ENCODE measurements around the gene TNFRSF12A. TPM values are rescaled to one million over a fixed set of nuclear protein-coding genes. Genes with fewer than 3 reads are reported as not detected.
"Not testable (repeated sequence)": the region's sequence is repeated elsewhere in the genome, so short reads cannot be mapped to it uniquely, and the experiment has no call there.

The TNFRSF12A gene
- total and polyA plus RNA-seq, 2 donors (not counting 1 experiment from before 2014, with no cell fraction given): 80.7 to 196 TPM

DNA sequence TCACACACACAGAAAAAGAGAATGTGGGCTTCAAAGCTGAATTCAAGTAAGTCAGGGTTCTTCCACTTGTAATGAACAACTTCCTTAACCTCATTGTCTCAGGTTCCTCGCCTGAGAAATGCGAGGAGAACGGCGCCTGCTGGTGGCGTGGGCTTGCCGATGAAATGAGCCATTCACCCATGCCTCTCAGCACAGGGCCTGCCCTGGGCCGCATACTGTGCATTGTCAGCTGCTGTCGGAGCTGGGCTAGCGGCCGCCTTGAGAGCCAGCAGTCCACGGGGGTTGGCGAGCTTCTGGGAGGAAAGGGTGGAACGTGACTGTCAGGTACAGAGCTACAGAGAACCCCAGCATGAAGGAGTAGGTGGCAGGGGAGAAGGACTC, 33.2 kb downstream of the TNFRSF12A start:
- not testable (repeated sequence) for H3K79me2 ChIP-seq (ENCODE audit: control insufficient read depth, insufficient read depth, low read length); DNase-seq (ENCODE audit: low read depth in 2 of 2)

DNA sequence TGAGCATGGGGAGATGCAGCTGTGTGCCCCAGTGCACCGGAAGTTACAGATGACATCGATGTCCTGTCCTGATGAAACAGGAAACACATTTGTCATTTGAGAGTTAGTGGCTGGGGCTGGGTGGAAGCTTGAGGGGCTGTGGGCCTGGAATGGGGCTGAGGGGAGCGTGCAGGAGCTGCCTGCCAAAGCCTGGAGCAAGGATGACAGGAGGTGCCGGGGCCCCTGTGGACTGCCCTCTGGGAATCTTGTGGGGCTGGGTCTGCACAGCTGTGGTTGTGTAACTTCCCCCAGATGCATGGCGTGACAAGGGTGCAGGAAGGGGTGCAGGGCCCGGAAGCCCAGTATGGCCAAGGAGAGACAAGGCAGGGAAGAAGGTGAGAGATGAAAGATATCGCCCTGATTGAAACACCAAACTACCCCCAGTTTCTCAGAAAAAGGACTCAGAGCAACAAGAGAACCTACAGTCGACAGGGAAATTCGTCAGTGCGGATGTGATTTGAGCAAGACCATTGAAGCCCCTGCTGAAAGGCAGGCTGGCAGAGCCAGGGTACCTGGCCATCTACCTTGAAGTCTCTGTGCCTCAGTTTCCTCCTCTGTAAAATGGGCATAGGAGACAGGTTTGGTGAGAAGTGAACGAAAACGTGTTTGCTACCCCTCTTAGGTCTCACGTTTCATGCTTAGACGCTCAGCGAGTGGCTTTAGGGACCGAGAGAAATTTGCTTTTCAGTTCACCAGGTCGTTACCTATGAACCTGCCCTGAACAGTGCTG, 35.0 kb downstream of the TNFRSF12A start:
- no peak for DNase-seq (ENCODE audit: low read depth in 2 of 2)
- H2AFZ ChIP-seq (ENCODE audit: low read length): no peak overlapping the region
- no peaks in the 10 kb centered on the region for H4K20me1 ChIP-seq (ENCODE audit: control insufficient read depth, extremely low read depth, insufficient read depth, low read length)
- H3K9ac ChIP-seq (ENCODE audit: insufficient read depth, low read length): no peak overlapping the region
- H3K36me3 ChIP-seq (ENCODE audit: control insufficient read depth, insufficient read depth, low read length): no peaks in the 10 kb centered on the region
- peaks cover 7% of the 10 kb centered on the region for H3K27me3 ChIP-seq (ENCODE audit: control insufficient read depth, insufficient read depth, low read length)
- no peak overlapping the region for H3K27ac ChIP-seq (ENCODE audit: insufficient read depth, low read length)
- H3K9me3 ChIP-seq (ENCODE audit: control insufficient read depth, insufficient read depth, low read depth, low read length): no peaks in the 10 kb centered on the region
- TF ChIP-seq, protein P1, sequence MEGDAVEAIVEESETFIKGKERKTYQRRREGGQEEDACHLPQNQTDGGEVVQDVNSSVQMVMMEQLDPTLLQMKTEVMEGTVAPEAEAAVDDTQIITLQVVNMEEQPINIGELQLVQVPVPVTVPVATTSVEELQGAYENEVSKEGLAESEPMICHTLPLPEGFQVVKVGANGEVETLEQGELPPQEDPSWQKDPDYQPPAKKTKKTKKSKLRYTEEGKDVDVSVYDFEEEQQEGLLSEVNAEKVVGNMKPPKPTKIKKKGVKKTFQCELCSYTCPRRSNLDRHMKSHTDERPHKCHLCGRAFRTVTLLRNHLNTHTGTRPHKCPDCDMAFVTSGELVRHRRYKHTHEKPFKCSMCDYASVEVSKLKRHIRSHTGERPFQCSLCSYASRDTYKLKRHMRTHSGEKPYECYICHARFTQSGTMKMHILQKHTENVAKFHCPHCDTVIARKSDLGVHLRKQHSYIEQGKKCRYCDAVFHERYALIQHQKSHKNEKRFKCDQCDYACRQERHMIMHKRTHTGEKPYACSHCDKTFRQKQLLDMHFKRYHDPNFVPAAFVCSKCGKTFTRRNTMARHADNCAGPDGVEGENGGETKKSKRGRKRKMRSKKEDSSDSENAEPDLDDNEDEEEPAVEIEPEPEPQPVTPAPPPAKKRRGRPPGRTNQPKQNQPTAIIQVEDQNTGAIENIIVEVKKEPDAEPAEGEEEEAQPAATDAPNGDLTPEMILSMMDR (conservative IDR thresholded peaks at IDR 0.05 in 1 of 2, IDR thresholded peaks at IDR 0.05 in 1 of 2; ENCODE audit: low read depth in 1 of 2, low read length in 2 of 2): no peak
- no peak for TF ChIP-seq EZH2 (IDR thresholded peaks at IDR 0.05; ENCODE audit: low read length, missing control alignments)
- H3K4me3 ChIP-seq (replicated peaks in 1 of 4; ENCODE audit: control extremely low read depth in 1 of 4, insufficient read depth in 1 of 4, low read depth in 3 of 4, low read length in 4 of 4): no peak overlapping the region
- H3K4me2 ChIP-seq (ENCODE audit: extremely low read depth, insufficient read depth, low read length): no peak overlapping the region
- H3K79me2 ChIP-seq (ENCODE audit: control insufficient read depth, insufficient read depth, low read length): no peaks in the 10 kb centered on the region
- H3K4me1 ChIP-seq (ENCODE audit: control insufficient read depth, extremely low read depth, insufficient read depth, low read length): no peaks in the 10 kb centered on the region

More for the DNA sequence above, 33.2 kb downstream of the TNFRSF12A start:
- not testable (repeated sequence) for H4K20me1 ChIP-seq (ENCODE audit: control insufficient read depth, extremely low read depth, insufficient read depth, low read length); H3K9me3 ChIP-seq (ENCODE audit: control insufficient read depth, insufficient read depth, low read depth, low read length); H3K36me3 ChIP-seq (ENCODE audit: control insufficient read depth, insufficient read depth, low read length); H3K9ac ChIP-seq (ENCODE audit: insufficient read depth, low read length); H3K4me3 ChIP-seq (replicated peaks in 1 of 4; ENCODE audit: control extremely low read depth in 1 of 4, insufficient read depth in 1 of 4, low read depth in 3 of 4, low read length in 4 of 4); H2AFZ ChIP-seq (ENCODE audit: low read length); H3K4me2 ChIP-seq (ENCODE audit: extremely low read depth, insufficient read depth, low read length); H3K4me1 ChIP-seq (ENCODE audit: control insufficient read depth, extremely low read depth, insufficient read depth, low read length); H3K27ac ChIP-seq (ENCODE audit: insufficient read depth, low read length)
- H3K27me3 ChIP-seq (ENCODE audit: control insufficient read depth, insufficient read depth, low read length): peaks cover 18% of the 10 kb centered on the region

DNA sequence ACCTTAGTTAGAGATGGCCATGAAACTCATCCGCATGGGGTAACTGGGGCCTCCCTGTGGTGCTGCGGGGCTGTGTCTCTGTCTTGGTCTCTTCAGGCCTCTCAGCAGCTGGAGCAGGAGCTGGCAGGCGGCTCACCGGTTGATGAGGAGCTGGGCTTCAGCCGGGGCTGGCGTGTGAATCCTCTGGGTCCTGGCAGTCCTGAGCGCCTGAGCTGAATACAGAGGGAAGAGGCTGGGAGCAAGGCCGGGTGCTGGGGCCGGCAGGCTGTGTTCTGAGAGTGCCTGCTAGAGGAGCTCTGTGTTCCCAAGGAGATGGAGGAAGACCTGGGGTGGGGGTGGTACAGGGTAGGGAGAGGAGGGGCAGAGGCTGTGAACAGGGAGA, 35.6 kb downstream of the TNFRSF12A start:
- H3K9ac ChIP-seq (ENCODE audit: insufficient read depth, low read length); H3K9me3 ChIP-seq (ENCODE audit: control insufficient read depth, insufficient read depth, low read depth, low read length); H2AFZ ChIP-seq (ENCODE audit: low read length); H3K27ac ChIP-seq (ENCODE audit: insufficient read depth, low read length); H3K4me2 ChIP-seq (ENCODE audit: extremely low read depth, insufficient read depth, low read length); H3K27me3 ChIP-seq (ENCODE audit: control insufficient read depth, insufficient read depth, low read length); H4K20me1 ChIP-seq (ENCODE audit: control insufficient read depth, extremely low read depth, insufficient read depth, low read length); H3K4me1 ChIP-seq (ENCODE audit: control insufficient read depth, extremely low read depth, insufficient read depth, low read length); H3K79me2 ChIP-seq (ENCODE audit: control insufficient read depth, insufficient read depth, low read length); H3K36me3 ChIP-seq (ENCODE audit: control insufficient read depth, insufficient read depth, low read length); H3K4me3 ChIP-seq (replicated peaks in 1 of 4; ENCODE audit: control extremely low read depth in 1 of 4, insufficient read depth in 1 of 4, low read depth in 3 of 4, low read length in 4 of 4); DNase-seq (ENCODE audit: low read depth in 2 of 2): not testable (repeated sequence)

DNA sequence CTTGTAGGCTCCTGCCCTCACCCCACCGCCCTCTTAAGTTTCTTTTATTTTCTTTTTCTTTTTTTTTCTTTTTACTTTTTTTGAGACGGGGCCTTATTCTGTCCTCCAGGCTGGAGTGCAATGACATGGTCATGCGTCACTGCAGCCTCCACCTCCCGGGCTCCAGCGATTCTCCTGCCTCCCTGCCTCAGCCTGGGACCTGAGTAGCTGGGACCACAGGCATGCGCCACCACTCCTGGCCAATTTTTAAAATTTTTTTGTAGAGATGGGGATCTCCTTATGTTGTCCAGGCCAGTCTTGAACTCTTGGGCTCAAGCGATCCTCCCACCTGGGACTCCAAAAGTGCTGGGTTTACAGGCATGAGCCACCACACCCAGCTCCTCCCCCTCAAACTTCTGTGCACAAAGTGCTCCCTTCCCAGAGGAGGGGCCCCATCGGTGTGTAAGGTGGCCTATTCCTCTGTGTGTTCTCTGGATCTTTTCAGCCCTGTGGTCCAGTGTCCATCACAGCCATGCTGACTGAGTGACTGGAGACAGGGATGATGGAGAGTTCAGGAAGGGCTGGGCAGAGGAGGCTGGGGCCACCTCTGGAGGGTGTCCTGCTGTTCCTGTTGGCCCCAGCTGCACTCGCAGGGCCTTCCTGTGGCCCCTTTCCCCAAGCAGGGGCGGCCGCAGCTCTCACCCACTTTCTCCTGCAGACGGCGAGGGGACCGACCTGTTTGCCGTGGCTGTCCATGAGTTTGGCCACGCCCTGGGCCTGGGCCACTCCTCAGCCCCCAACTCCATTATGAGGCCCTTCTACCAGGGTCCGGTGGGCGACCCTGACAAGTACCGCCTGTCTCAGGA, 36.4 kb downstream of the TNFRSF12A start:
- DNase-seq (ENCODE audit: low read depth in 2 of 2): no peak
- no peaks in the 10 kb centered on the region for H4K20me1 ChIP-seq (ENCODE audit: control insufficient read depth, extremely low read depth, insufficient read depth, low read length)
- no peaks in the 10 kb centered on the region for H3K9me3 ChIP-seq (ENCODE audit: control insufficient read depth, insufficient read depth, low read depth, low read length)
- H3K27me3 ChIP-seq (ENCODE audit: control insufficient read depth, insufficient read depth, low read length): no peaks in the 10 kb centered on the region
- H2AFZ ChIP-seq (ENCODE audit: low read length): no peak overlapping the region
- H3K4me1 ChIP-seq (ENCODE audit: control insufficient read depth, extremely low read depth, insufficient read depth, low read length): no peaks in the 10 kb centered on the region
- no peak overlapping the region for H3K4me3 ChIP-seq (replicated peaks in 1 of 4; ENCODE audit: control extremely low read depth in 1 of 4, insufficient read depth in 1 of 4, low read depth in 3 of 4, low read length in 4 of 4)
- no peaks in the 10 kb centered on the region for H3K36me3 ChIP-seq (ENCODE audit: control insufficient read depth, insufficient read depth, low read length)
- H3K79me2 ChIP-seq (ENCODE audit: control insufficient read depth, insufficient read depth, low read length): no peaks in the 10 kb centered on the region
- no peak for TF ChIP-seq EZH2 (IDR thresholded peaks at IDR 0.05; ENCODE audit: low read length, missing control alignments)
- TF ChIP-seq, protein P1 (conservative IDR thresholded peaks at IDR 0.05 in 1 of 2, IDR thresholded peaks at IDR 0.05 in 1 of 2; ENCODE audit: low read depth in 1 of 2, low read length in 2 of 2): no peak
- H3K9ac ChIP-seq (ENCODE audit: insufficient read depth, low read length): no peak overlapping the region
- no peak overlapping the region for H3K4me2 ChIP-seq (ENCODE audit: extremely low read depth, insufficient read depth, low read length)
- no peak overlapping the region for H3K27ac ChIP-seq (ENCODE audit: insufficient read depth, low read length)
